CD4-positive, CD25-positive, alpha-beta regulatory T cell (primary cell): Measurements from ENCODE around the gene C1QTNF2. TPM values are rescaled to one million over a fixed set of nuclear protein-coding genes. Genes with fewer than 3 reads are reported as not detected.

Source experiments
- ATAC-seq, 2 donors: fragments of 150-1000 bp; cut with Tn5 transposase; one replicate each; pipeline ENCODE4 v1.10.0; 2021; ENCODE audit warnings: low read depth in 2 of 2, moderate number of reproducible peaks in 2 of 2, moderate library complexity in 1 of 2
- DNase-seq, 3 donors: peaks; one replicate each; pipeline versions ENCODE4 v3.0.0 to v3.0.0-alpha.2; 2012 to 2022; ENCODE audit warnings: mixed read lengths in 1 of 3
- H3K27ac ChIP-seq: one replicate; pipeline ENCODE4 v1.7.0; 2013; ENCODE audit warnings: mild to moderate bottlenecking, low read length; ENCODE audit not compliant: insufficient read depth, poor library complexity, severe bottlenecking
- H3K27me3 ChIP-seq: one replicate; pipeline ENCODE4 v1.7.0; 2013; ENCODE audit warnings: low read length; ENCODE audit not compliant: control insufficient read depth, insufficient read depth
- H3K36me3 ChIP-seq: one replicate; pipeline ENCODE4 v1.7.0; 2013; ENCODE audit warnings: mild to moderate bottlenecking, low read length, moderate library complexity; ENCODE audit not compliant: control insufficient read depth, insufficient read depth
- H3K4me1 ChIP-seq: 2 replicates; pipeline ENCODE4 v1.7.0; 2013; ENCODE audit warnings: mild to moderate bottlenecking, low read length; ENCODE audit not compliant: insufficient read depth, control insufficient read depth, poor library complexity, severe bottlenecking
- H3K4me3 ChIP-seq: one replicate; pipeline ENCODE4 v1.7.0; 2013; ENCODE audit warnings: low read depth, mild to moderate bottlenecking, low read length, moderate library complexity
- H3K9me3 ChIP-seq, 2 experiments: 1 replicate in 1 of 2; 2 replicates in 1 of 2; pipeline ENCODE4 v1.7.0; 2013; ENCODE audit warnings: low read length in 2 of 2, mild to moderate bottlenecking in 1 of 2, moderate library complexity in 1 of 2; ENCODE audit not compliant: control insufficient read depth in 2 of 2
- H3K27ac Mint-ChIP-seq, 3 donors: one replicate each; pipeline ENCODE4 v1.8.0; 2020 to 2022; ENCODE audit warnings: mild to moderate bottlenecking in 3 of 3, mixed read lengths in 3 of 3, moderate library complexity in 2 of 3
- H3K27me3 Mint-ChIP-seq: one replicate; pipeline ENCODE4 v1.8.0; 2022; ENCODE audit warnings: mild to moderate bottlenecking, mixed read lengths
- H3K36me3 Mint-ChIP-seq: one replicate; pipeline ENCODE4 v1.8.0; 2020; ENCODE audit warnings: mixed read lengths
- H3K4me1 Mint-ChIP-seq, 4 donors: one replicate each; pipeline ENCODE4 v1.8.0; 2020 to 2022; ENCODE audit warnings: mixed read lengths in 4 of 4, mild to moderate bottlenecking in 1 of 4
- H3K4me3 Mint-ChIP-seq, 4 donors: one replicate each; pipeline ENCODE4 v1.8.0; 2020 to 2022; ENCODE audit warnings: mild to moderate bottlenecking in 4 of 4, mixed read lengths in 4 of 4, moderate library complexity in 3 of 4
- H3K9me3 Mint-ChIP-seq, 7 donors: one replicate each; pipeline ENCODE4 v1.8.0; 2020 to 2022; ENCODE audit warnings: mixed read lengths in 7 of 7, mild to moderate bottlenecking in 3 of 7, moderate library complexity in 2 of 7
- polyA plus RNA-seq, 4 donors: library from polyadenylated mRNA; unstranded; fragments of 300-500 nt; fragmentation: Illumina TruSeq; gene quantifications; one replicate each; pipeline ENCODE4 v1.2.3, GENCODE V29; 2021
- total RNA-seq: library from RNA; stranded (reverse); gene quantifications from one replicate; pipeline ENCODE4 v1.2.3, GENCODE V29; 2022

Gene C1QTNF2
- total and polyA plus RNA-seq, 5 donors from 2014 or later: not detected

DNA sequence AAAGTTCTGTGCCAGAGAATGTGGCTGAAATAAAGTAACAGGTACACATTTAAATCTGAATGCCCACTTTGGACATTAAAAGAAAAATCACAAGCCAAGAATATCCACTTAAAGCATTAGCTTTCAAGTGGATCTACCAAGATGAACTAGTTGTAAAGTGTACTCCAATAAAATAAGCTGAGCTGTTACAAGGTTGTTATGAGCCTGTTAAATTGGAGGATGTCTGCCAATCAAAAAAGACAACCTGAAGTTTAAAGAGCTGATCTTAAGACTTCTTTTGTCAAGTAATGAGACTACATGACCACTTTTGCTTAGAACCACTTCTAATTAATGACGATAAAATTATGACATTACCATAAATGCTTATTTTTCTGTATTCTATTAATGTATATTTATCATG lies 27.1 kb upstream of the C1QTNF2 start:
- Mint-ChIP-seq H3K27me3 (no peaks in the 10 kb centered on the region), H3K4me3 (peak overlapping the region in 1 of 4 donors; percentile 21), H3K36me3 (no peaks in the 10 kb centered on the region), H3K27ac (peak overlapping the region in 1 of 3 donors; percentile 23), H3K9me3 (no peaks in the 10 kb centered on the region), H3K4me1 (peaks cover 8 to 17% (median 13%) of the 10 kb centered on the region in 4 donors)
- no peaks in the 10 kb centered on the region for H3K27me3 ChIP-seq
- H3K9me3 ChIP-seq: no peaks in the 10 kb centered on the region
- H3K27ac ChIP-seq: no peak overlapping the region
- H3K4me3 ChIP-seq: no peak overlapping the region
- H3K4me1 ChIP-seq: peaks cover 11% of the 10 kb centered on the region
- H3K36me3 ChIP-seq: peaks cover 12% of the 10 kb centered on the region
- ATAC-seq: no peak
- DNase-seq: no peak

DNA sequence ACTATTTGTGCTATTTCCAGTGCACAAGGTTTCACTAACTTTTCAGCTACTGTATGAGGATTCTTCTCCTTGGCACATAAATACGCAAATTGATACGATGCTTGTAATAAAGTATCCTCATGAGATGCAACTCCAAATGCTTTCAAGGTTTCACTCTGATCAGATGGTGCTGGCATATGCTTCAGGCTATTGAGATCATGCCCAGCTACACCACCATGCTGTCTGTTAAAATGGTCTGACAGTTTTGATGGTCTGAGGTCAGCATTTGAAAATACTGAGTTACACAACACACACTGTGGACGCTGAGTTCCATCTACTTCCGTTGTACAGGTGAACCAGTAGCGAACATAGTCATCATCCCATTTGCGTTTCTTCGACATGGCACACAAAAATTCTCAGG lies 24.7 kb upstream of the C1QTNF2 start:
- Mint-ChIP-seq H3K27me3 (peaks cover 4% of the 10 kb centered on the region), H3K4me1 (peaks cover 8 to 15% (median 10%) of the 10 kb centered on the region in 4 donors), H3K9me3 (no peaks in the 10 kb centered on the region), H3K36me3 (no peaks in the 10 kb centered on the region), H3K27ac (no peak overlapping the region), H3K4me3 (no peak overlapping the region)
- no peak for DNase-seq
- no peaks in the 10 kb centered on the region for H3K27me3 ChIP-seq
- H3K4me3 ChIP-seq: no peak overlapping the region
- H3K36me3 ChIP-seq: no peaks in the 10 kb centered on the region
- no peak overlapping the region for H3K27ac ChIP-seq
- H3K9me3 ChIP-seq: no peaks in the 10 kb centered on the region
- ATAC-seq: no peak
- peaks cover 7% of the 10 kb centered on the region for H3K4me1 ChIP-seq

DNA sequence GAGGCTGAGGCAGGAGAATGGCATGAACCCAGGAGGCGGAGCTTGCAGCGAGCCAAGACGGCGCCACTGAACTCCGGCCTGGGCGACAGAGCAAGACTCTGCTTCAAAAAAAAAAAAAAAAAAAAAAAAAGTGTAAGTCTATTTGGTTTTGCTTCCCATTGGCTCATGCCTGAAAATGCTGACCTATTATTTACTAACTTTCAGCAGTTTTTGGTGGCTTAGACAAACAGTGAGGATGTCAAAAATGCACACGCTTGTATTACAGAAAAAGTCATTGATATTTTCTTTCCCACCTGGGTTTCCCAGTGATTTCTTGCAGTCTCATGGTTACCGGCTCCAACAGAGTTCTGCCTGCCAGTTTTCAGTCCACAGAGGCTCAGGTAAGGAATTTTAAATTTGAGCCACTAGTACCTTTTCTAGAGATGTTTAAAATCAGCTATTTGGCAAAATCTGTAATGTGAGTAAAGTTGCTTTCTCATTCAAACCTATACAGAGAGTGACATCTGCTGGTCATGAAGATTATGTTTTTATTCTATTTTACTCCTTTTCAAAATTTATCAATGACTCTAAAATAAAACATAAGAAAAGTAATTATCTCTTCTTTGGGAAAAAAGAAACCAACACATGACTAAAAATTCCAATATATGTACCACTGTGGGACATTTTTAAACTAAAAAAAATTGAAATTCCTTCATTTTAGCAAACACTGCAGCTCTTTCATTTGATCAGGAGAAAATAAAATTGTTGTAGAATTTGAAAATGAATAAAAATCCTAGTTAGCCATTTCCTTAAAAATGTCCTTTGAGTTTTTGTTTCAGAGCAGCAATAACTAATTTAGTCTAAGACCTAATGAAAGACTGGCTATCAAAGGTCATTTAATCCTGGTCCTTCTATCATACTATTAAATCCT lies 20.6 kb upstream of the C1QTNF2 start:
- DNase-seq (peak in 2 of 3 donors; percentile 22 to 34), ATAC-seq (no peak)
- H3K9me3 ChIP-seq: peaks cover 11 to 12% of the 10 kb centered on the region in 2 experiments
- H3K27ac ChIP-seq: no peak overlapping the region
- H3K27me3 ChIP-seq: no peaks in the 10 kb centered on the region
- Mint-ChIP-seq H3K4me3 (peak overlapping the region in 1 of 4 donors; percentile 74), H3K4me1 (no peaks in the 10 kb centered on the region), H3K27me3 (peaks cover 4% of the 10 kb centered on the region), H3K36me3 (no peaks in the 10 kb centered on the region), H3K27ac (no peak overlapping the region), H3K9me3 (peaks cover 0 to 14% (median 5%) of the 10 kb centered on the region in 7 donors)
- H3K4me3 ChIP-seq: no peak overlapping the region
- no peaks in the 10 kb centered on the region for H3K4me1 ChIP-seq
- no peaks in the 10 kb centered on the region for H3K36me3 ChIP-seq

DNA sequence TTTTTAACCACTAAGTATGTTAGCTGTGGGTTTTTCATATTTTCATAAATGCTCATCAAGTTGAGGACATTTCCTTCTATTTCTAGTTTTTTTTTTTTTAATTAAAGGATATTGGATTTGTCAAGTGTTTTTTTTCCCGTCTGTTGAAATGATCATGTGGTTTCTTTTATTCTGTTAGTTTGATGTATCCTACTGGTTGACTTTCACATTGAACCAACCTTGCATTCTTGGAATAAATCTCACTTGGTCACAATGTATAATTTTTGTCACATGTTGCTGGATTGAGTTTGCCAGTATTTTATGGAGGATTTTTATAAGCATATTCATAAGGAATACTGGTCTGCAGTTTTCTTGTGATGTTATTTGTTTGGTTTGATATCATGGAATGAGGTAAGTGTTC lies 17.0 kb upstream of the C1QTNF2 start:
- ATAC-seq: no peak
- Histone ChIP-seq H3K36me3 (no peaks in the 10 kb centered on the region), H3K9me3 (peaks cover 11 to 12% of the 10 kb centered on the region in 2 experiments), H3K27me3 (no peaks in the 10 kb centered on the region), H3K27ac (no peak overlapping the region), H3K4me3 (no peak overlapping the region), H3K4me1 (no peaks in the 10 kb centered on the region)
- Mint-ChIP-seq H3K36me3 (no peaks in the 10 kb centered on the region), H3K27ac (peak overlapping the region in 1 of 3 donors; percentile 64), H3K27me3 (peaks cover 4% of the 10 kb centered on the region), H3K4me3 (no peak overlapping the region), H3K4me1 (no peaks in the 10 kb centered on the region), H3K9me3 (peaks cover 0 to 14% (median 8%) of the 10 kb centered on the region in 7 donors)
- no peak for DNase-seq

GRCh38 chr5:160385496-160385895 lies 15.1 kb upstream of the C1QTNF2 start:
- H3K9me3 ChIP-seq: peaks cover 11 to 12% of the 10 kb centered on the region in 2 experiments
- Mint-ChIP-seq H3K27ac (no peak overlapping the region), H3K4me1 (no peaks in the 10 kb centered on the region), H3K27me3 (no peaks in the 10 kb centered on the region), H3K36me3 (no peaks in the 10 kb centered on the region), H3K9me3 (peaks cover 0 to 14% (median 8%) of the 10 kb centered on the region in 7 donors), H3K4me3 (no peak overlapping the region)
- H3K4me1 ChIP-seq: no peaks in the 10 kb centered on the region
- no peak for ATAC-seq
- H3K27me3 ChIP-seq: peaks cover 4% of the 10 kb centered on the region
- no peaks in the 10 kb centered on the region for H3K36me3 ChIP-seq
- no peak overlapping the region for H3K4me3 ChIP-seq
- DNase-seq: no peak
- H3K27ac ChIP-seq: no peak overlapping the region

- Mint-ChIP-seq H3K9me3 (peaks cover 0 to 14% (median 8%) of the 10 kb centered on the region in 7 donors), H3K27ac (no peak overlapping the region), H3K36me3 (no peaks in the 10 kb centered on the region), H3K27me3 (peaks cover 6% of the 10 kb centered on the region), H3K4me3 (no peak overlapping the region), H3K4me1 (no peaks in the 10 kb centered on the region)
- H3K4me1 ChIP-seq: no peaks in the 10 kb centered on the region
- H3K27me3 ChIP-seq: peaks cover 10% of the 10 kb centered on the region
- ATAC-seq: no peak
- H3K36me3 ChIP-seq: no peaks in the 10 kb centered on the region
- H3K9me3 ChIP-seq: peaks cover 11 to 12% of the 10 kb centered on the region in 2 experiments
- DNase-seq: no peak
- H3K4me3 ChIP-seq: no peak overlapping the region
- H3K27ac ChIP-seq: no peak overlapping the region
These were observed 14.3 kb upstream of the C1QTNF2 start for GRCh38 chr5:160384681-160385080.

DNA sequence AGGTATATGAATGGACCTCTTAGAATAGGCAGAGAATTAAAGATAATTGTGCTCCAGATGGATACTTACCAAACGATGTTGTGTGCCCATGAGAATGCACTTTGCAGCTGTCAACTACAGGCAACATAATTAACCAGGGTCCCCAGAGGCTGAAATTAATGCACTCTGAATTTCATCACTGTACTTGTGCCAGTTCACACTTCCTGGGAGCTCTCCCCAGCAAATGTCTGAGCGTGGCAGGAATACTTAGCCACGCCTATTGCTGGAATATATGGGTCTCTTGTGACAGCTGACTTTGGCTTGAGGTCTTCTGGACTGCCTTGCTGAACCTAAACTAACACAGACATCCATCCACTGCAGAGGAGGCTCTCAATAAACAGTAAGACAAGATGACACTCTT lies 11.9 kb upstream of the C1QTNF2 start:
- Mint-ChIP-seq H3K4me1 (no peaks in the 10 kb centered on the region), H3K9me3 (peaks cover 0 to 5% (median 3%) of the 10 kb centered on the region in 7 donors), H3K27me3 (peaks cover 22% of the 10 kb centered on the region), H3K4me3 (no peak overlapping the region), H3K36me3 (no peaks in the 10 kb centered on the region), H3K27ac (no peak overlapping the region)
- Histone ChIP-seq H3K27ac (no peak overlapping the region), H3K4me1 (no peaks in the 10 kb centered on the region), H3K9me3 (peaks cover 4% of the 10 kb centered on the region in 2 experiments), H3K27me3 (peaks cover 14% of the 10 kb centered on the region), H3K4me3 (no peak overlapping the region), H3K36me3 (no peaks in the 10 kb centered on the region)
- ATAC-seq (no peak), DNase-seq (no peak)

GRCh38 chr5:160380041-160380440 lies 9.6 kb upstream of the C1QTNF2 start:
- H3K9me3 ChIP-seq: no peaks in the 10 kb centered on the region
- Mint-ChIP-seq H3K4me1 (no peaks in the 10 kb centered on the region), H3K36me3 (no peaks in the 10 kb centered on the region), H3K27me3 (peaks cover 28% of the 10 kb centered on the region), H3K27ac (no peak overlapping the region), H3K9me3 (peaks cover 0 to 5% (median 0%) of the 10 kb centered on the region in 7 donors), H3K4me3 (no peak overlapping the region)
- H3K36me3 ChIP-seq: no peaks in the 10 kb centered on the region
- H3K4me1 ChIP-seq: no peaks in the 10 kb centered on the region
- DNase-seq (no peak), ATAC-seq (no peak)
- peaks cover 17% of the 10 kb centered on the region for H3K27me3 ChIP-seq
- no peak overlapping the region for H3K4me3 ChIP-seq
- no peak overlapping the region for H3K27ac ChIP-seq
